Neuronal stem cell (in vitro differentiated cells): ENCODE data around the gene VMP1.

Source experiments
- DNase-seq: peaks from one replicate; pipeline ENCODE4 v3.0.0-alpha.2; 2013; ENCODE audit warnings: low spot score
- H2AFZ ChIP-seq: one replicate; pipeline ENCODE4 v1.6.1; 2013; ENCODE audit warnings: mild to moderate bottlenecking, low read length, inconsistent platforms
- H2AK5ac ChIP-seq: 2 replicates; pipeline ENCODE4 v1.6.1; 2013; ENCODE audit warnings: low read depth, mild to moderate bottlenecking, inconsistent platforms, low read length, moderate library complexity, mixed read lengths
- H2BK120ac ChIP-seq: 2 replicates; pipeline ENCODE4 v1.6.1; 2013; ENCODE audit warnings: low read depth, mild to moderate bottlenecking, inconsistent platforms, low read length, moderate library complexity, mixed read lengths
- H2BK12ac ChIP-seq: one replicate; pipeline ENCODE4 v1.6.1; 2013; ENCODE audit warnings: low read length, inconsistent platforms
- H2BK15ac ChIP-seq: 2 replicates; pipeline ENCODE4 v1.6.1; 2013; ENCODE audit warnings: mild to moderate bottlenecking, low read length, inconsistent platforms, mixed read lengths
- H2BK5ac ChIP-seq: one replicate; pipeline ENCODE4 v1.6.1; 2013; ENCODE audit warnings: inconsistent platforms, mild to moderate bottlenecking, low read length, moderate library complexity
- H3K14ac ChIP-seq: one replicate; pipeline ENCODE4 v1.6.1; 2013; ENCODE audit warnings: low read length, inconsistent platforms
- H3K18ac ChIP-seq: 2 replicates; pipeline ENCODE4 v1.6.1; 2013; ENCODE audit warnings: low read length, inconsistent platforms
- H3K23ac ChIP-seq: 2 replicates; pipeline ENCODE4 v1.6.1; 2013; ENCODE audit warnings: low read depth, mild to moderate bottlenecking, mixed read lengths, low read length, inconsistent platforms; ENCODE audit not compliant: poor library complexity
- H3K27ac ChIP-seq: replicated peaks from 3 replicates; pipeline ENCODE4 v1.5.1; 2013; ENCODE audit warnings: low read length, inconsistent platforms
- H3K27me3 ChIP-seq, 3 experiments: 2 replicates each; pipeline ENCODE4 v1.6.1; 2013; ENCODE audit warnings: low read length in 3 of 3, mild to moderate bottlenecking in 2 of 3, inconsistent platforms in 1 of 3, low read depth in 1 of 3, mixed read lengths in 1 of 3, moderate library complexity in 1 of 3; ENCODE audit not compliant: control insufficient read depth in 3 of 3, insufficient read depth in 3 of 3
- H3K36me3 ChIP-seq, 2 donors: replicated peaks in 1 of 2; 2 replicates each; pipeline ENCODE4 v1.6.1; 2013; ENCODE audit warnings: low read length in 2 of 2; ENCODE audit not compliant: control insufficient read depth in 2 of 2, insufficient read depth in 2 of 2
- H3K4ac ChIP-seq: 2 replicates; pipeline ENCODE4 v1.6.1; 2013; ENCODE audit warnings: inconsistent platforms, mild to moderate bottlenecking, low read length, moderate library complexity
- H3K4me1 ChIP-seq, 2 donors: 1 replicate in 1 of 2; 2 replicates in 1 of 2; pipeline ENCODE4 v1.6.1; 2013; ENCODE audit warnings: low read length in 2 of 2, low read depth in 1 of 2; ENCODE audit not compliant: control insufficient read depth in 2 of 2, insufficient read depth in 1 of 2
- H3K4me2 ChIP-seq: one replicate; pipeline ENCODE4 v1.6.1; 2013; ENCODE audit warnings: mild to moderate bottlenecking, low read length, inconsistent platforms; ENCODE audit not compliant: insufficient read depth, poor library complexity, severe bottlenecking
- H3K4me3 ChIP-seq, 2 donors: 2 replicates each; pipeline ENCODE4 v1.5.1; 2013; ENCODE audit warnings: low read length in 2 of 2, mild to moderate bottlenecking in 2 of 2, inconsistent platforms in 1 of 2, moderate library complexity in 1 of 2
- H3K79me1 ChIP-seq: one replicate; pipeline ENCODE4 v1.6.1; 2013; ENCODE audit warnings: low read depth, mild to moderate bottlenecking, inconsistent platforms, low read length, moderate library complexity
- H3K9ac ChIP-seq: one replicate; pipeline ENCODE4 v1.6.1; 2013; ENCODE audit warnings: mild to moderate bottlenecking, low read depth, low read length, inconsistent platforms; ENCODE audit not compliant: poor library complexity
- H3K9me3 ChIP-seq, 2 donors: replicated peaks in 1 of 2; 2 replicates each; pipeline versions ENCODE3 to v1.6.1; 2013; ENCODE audit warnings: low read length in 2 of 2, mild to moderate bottlenecking in 2 of 2, inconsistent platforms in 1 of 2, low read depth in 1 of 2, mixed read lengths in 1 of 2, moderate library complexity in 1 of 2; ENCODE audit not compliant: control insufficient read depth in 2 of 2, insufficient read depth in 1 of 2
- H4K8ac ChIP-seq: one replicate; pipeline ENCODE4 v1.6.1; 2013; ENCODE audit warnings: low read depth, mild to moderate bottlenecking, inconsistent platforms, low read length, moderate library complexity
- H4K91ac ChIP-seq: one replicate; pipeline ENCODE4 v1.6.1; 2013; ENCODE audit warnings: low read length, low read depth, mild to moderate bottlenecking, inconsistent platforms; ENCODE audit not compliant: poor library complexity
- WGBS, 2 donors: extraction: QIAGEN DNeasy Blood & Tissue Kit; methylation state at CpG; one replicate each; pipeline ENCODE4 v1.1.7; 2013; ENCODE audit warnings: missing lambda C conversion rate in 2 of 2, mixed read lengths in 1 of 2; ENCODE audit not compliant: insufficient read length in 2 of 2, insufficient replicate concordance in 1 of 2; ENCODE audit errors: extremely low coverage in 2 of 2; 5-methylcytosine and 5-hydroxymethylcytosine counted together

VMP1 gene

GRCh38 chr17:59815965-59816364, 108.5 kb downstream of the VMP1 start:
- Histone ChIP-seq H2AK5ac (no peak overlapping the region), H3K36me3 (peaks cover 1 to 25% of the 10 kb centered on the region in 2 donors), H3K4ac (no peak overlapping the region), H3K27ac (no peak overlapping the region), H3K27me3 (no peaks in the 10 kb centered on the region), H4K91ac (no peak overlapping the region), H3K4me2 (no peak overlapping the region), H2BK5ac (no peak overlapping the region), H4K8ac (no peak overlapping the region), H3K18ac (no peak overlapping the region), H3K4me1 (no peaks in the 10 kb centered on the region), H2BK120ac (no peak overlapping the region), H3K4me3 (no peak overlapping the region), H3K79me1 (no peaks in the 10 kb centered on the region), H3K14ac (no peak overlapping the region), H2AFZ (no peak overlapping the region), H2BK15ac (no peak overlapping the region), H3K23ac (no peak overlapping the region), H2BK12ac (no peak overlapping the region), H3K9me3 (no peaks in the 10 kb centered on the region), H3K9ac (no peak overlapping the region)
- DNase-seq, result no peak
- WGBS, 2 donors, result no CpG with 5 or more reads among the region's 1 CpG

- Histone ChIP-seq H2AK5ac (no peak overlapping the region), H2BK5ac (no peak overlapping the region), H3K23ac (no peak overlapping the region), H3K79me1 (no peaks in the 10 kb centered on the region), H3K4me2 (no peak overlapping the region), H3K36me3 (peaks cover 0 to 6% of the 10 kb centered on the region in 2 donors), H2AFZ (no peak overlapping the region), H3K18ac (no peak overlapping the region), H3K4me1 (peaks cover 0 to 17% of the 10 kb centered on the region in 2 donors), H2BK120ac (no peak overlapping the region), H3K4me3 (no peak overlapping the region), H3K27ac (no peak overlapping the region), H4K8ac (no peak overlapping the region), H3K9ac (no peak overlapping the region), H3K4ac (no peak overlapping the region), H3K14ac (no peak overlapping the region), H2BK15ac (no peak overlapping the region), H4K91ac (no peak overlapping the region), H3K9me3 (no peaks in the 10 kb centered on the region), H2BK12ac (no peak overlapping the region), H3K27me3 (no peaks in the 10 kb centered on the region)
- no CpG with 5 or more reads among the region's 5 CpGs for WGBS, 2 donors
- no peak for DNase-seq
Measured at GRCh38 chr17:59825533-59826322, 118.3 kb downstream of the VMP1 start.

- WGBS, 2 donors, result no CpG with 5 or more reads among the region's 4 CpGs
- H3K9ac ChIP-seq, result no peak overlapping the region
- no peak overlapping the region for H3K4ac ChIP-seq
- H3K79me1 ChIP-seq, result no peaks in the 10 kb centered on the region
- no peak overlapping the region for H3K4me2 ChIP-seq
- DNase-seq, result no peak
- H3K14ac ChIP-seq, result no peak overlapping the region
- H4K8ac ChIP-seq, result no peak overlapping the region
- H3K27me3 ChIP-seq, result no peaks in the 10 kb centered on the region
- H3K23ac ChIP-seq, result no peak overlapping the region
- no peaks in the 10 kb centered on the region for H3K9me3 ChIP-seq
- no peak overlapping the region for H2BK15ac ChIP-seq
- H2AFZ ChIP-seq, result no peak overlapping the region
- no peak overlapping the region for H2BK5ac ChIP-seq
- no peak overlapping the region for H3K4me3 ChIP-seq
- H2BK120ac ChIP-seq, result no peak overlapping the region
- no peak overlapping the region for H3K18ac ChIP-seq
- no peak overlapping the region for H2BK12ac ChIP-seq
- no peak overlapping the region for H4K91ac ChIP-seq
- H3K27ac ChIP-seq, result no peak overlapping the region
- H3K36me3 ChIP-seq, result peaks cover 0 to 6% of the 10 kb centered on the region in 2 donors
- peaks cover 0 to 17% of the 10 kb centered on the region in 2 donors for H3K4me1 ChIP-seq
- H2AK5ac ChIP-seq, result no peak overlapping the region
Measured at GRCh38 chr17:59826706-59827453, 119.4 kb downstream of the VMP1 start.

- no CpG with 5 or more reads among the region's 5 CpGs for WGBS, 2 donors
- H3K27ac ChIP-seq, result no peak overlapping the region
- H2AFZ ChIP-seq, result no peak overlapping the region
- H4K8ac ChIP-seq, result no peak overlapping the region
- H2BK5ac ChIP-seq, result no peak overlapping the region
- no peak overlapping the region for H2AK5ac ChIP-seq
- H2BK15ac ChIP-seq, result no peak overlapping the region
- no peak overlapping the region for H3K14ac ChIP-seq
- H3K4me3 ChIP-seq, result no peak overlapping the region
- no peak overlapping the region for H3K9ac ChIP-seq
- H2BK120ac ChIP-seq, result no peak overlapping the region
- no peaks in the 10 kb centered on the region for H3K36me3 ChIP-seq
- H3K79me1 ChIP-seq, result no peaks in the 10 kb centered on the region
- H3K18ac ChIP-seq, result no peak overlapping the region
- no peaks in the 10 kb centered on the region for H3K27me3 ChIP-seq
- H3K4me1 ChIP-seq, result peaks cover 0 to 17% of the 10 kb centered on the region in 2 donors
- H3K4ac ChIP-seq, result no peak overlapping the region
- H3K4me2 ChIP-seq, result no peak overlapping the region
- H4K91ac ChIP-seq, result no peak overlapping the region
- no peaks in the 10 kb centered on the region for H3K9me3 ChIP-seq
- H2BK12ac ChIP-seq, result no peak overlapping the region
- no peak overlapping the region for H3K23ac ChIP-seq
- DNase-seq, result no peak
Measured at GRCh38 chr17:59827721-59828477, 120.4 kb downstream of the VMP1 start.
